OCI-LY7 (cell line): ENCODE measurements around the gene DCAF5. TPM values are rescaled to one million over a fixed set of nuclear protein-coding genes. Genes with fewer than 3 reads are reported as not detected.

Experiments used
- BruUV-seq: library from RNA; stranded (reverse); fragments of 400-500 nt; replicated peaks from 2 replicates; lab custom pipeline; 2021; lab: Mats Ljungman, UMichigan
- CTCF ChIA-PET: fragments of 300-600 bp; sonication (Branson Sonifier 250); formaldehyde crosslinking; loops from one replicate; lab custom pipeline; 2022; ENCODE audit warnings: antibody characterized with exemption; ENCODE audit not compliant: unreplicated experiment; lab: Charles Lee
- POLR2A ChIA-PET: fragments of 300-600 bp; sonication (Branson Sonifier 250); formaldehyde crosslinking; loops from one replicate; lab custom pipeline; 2022; ENCODE audit warnings: antibody characterized with exemption; lab: Charles Lee
- DNase-seq: peaks from one replicate; pipeline ENCODE4 v3.0.0-alpha.2; 2015; ENCODE audit warnings: low spot score
- H2AFZ ChIP-seq: fragments of 200-600 bp; sonication (generic), shearing (Covaris generic); 2 replicates; pipeline ENCODE4 v1.6.1; 2014; ENCODE audit warnings: mild to moderate bottlenecking, antibody characterized with exemption, low read length, moderate library complexity
- H3K27ac ChIP-seq: fragments of 200-600 bp; sonication (generic); 2 replicates; pipeline ENCODE4 v1.5.1; 2014; ENCODE audit warnings: mixed run types, low read depth, mild to moderate bottlenecking, moderate library complexity, low read length, inconsistent platforms; ENCODE audit not compliant: poor library complexity, severe bottlenecking
- H3K36me3 ChIP-seq: fragments of 200-600 bp; sonication (generic); 2 replicates; pipeline ENCODE4 v1.6.1; 2014; ENCODE audit warnings: mild to moderate bottlenecking, antibody characterized with exemption, low read length, moderate library complexity, mixed read lengths; ENCODE audit not compliant: insufficient read depth
- H3K4me1 ChIP-seq: fragments of 200-600 bp; sonication (generic); 2 replicates; pipeline ENCODE4 v1.5.1; 2014; ENCODE audit warnings: mild to moderate bottlenecking, low read length; ENCODE audit not compliant: insufficient read depth, poor library complexity, severe bottlenecking
- H3K4me2 ChIP-seq: fragments of 200-600 bp; sonication (generic); 2 replicates; pipeline ENCODE4 v1.6.1; 2014; ENCODE audit warnings: mild to moderate bottlenecking, low read length
- H3K4me3 ChIP-seq: fragments of 200-600 bp; sonication (generic); 2 replicates; pipeline ENCODE4 v1.5.1; 2014; ENCODE audit warnings: mild to moderate bottlenecking, low read depth, low read length; ENCODE audit not compliant: poor library complexity, severe bottlenecking
- H3K79me2 ChIP-seq: fragments of 200-600 bp; sonication (generic); 2 replicates; pipeline ENCODE4 v1.6.1; 2016; ENCODE audit warnings: low read depth, mild to moderate bottlenecking, low read length, moderate library complexity, mixed read lengths; ENCODE audit not compliant: insufficient read depth
- H3K9me2 ChIP-seq: fragments of 200-600 bp; sonication (generic); 2 replicates; pipeline ENCODE4 v1.6.1; 2016; ENCODE audit warnings: mild to moderate bottlenecking, low read length, mixed read lengths; ENCODE audit not compliant: insufficient read depth
- H3K9me3 ChIP-seq: fragments of 200-600 bp; sonication (generic); 2 replicates; pipeline ENCODE4 v1.6.1; 2014; ENCODE audit warnings: mild to moderate bottlenecking, mixed run types, low read length, mixed read lengths
- H4K20me1 ChIP-seq: fragments of 200-600 bp; sonication (generic); 2 replicates; pipeline ENCODE4 v1.6.1; 2014; ENCODE audit warnings: mild to moderate bottlenecking, antibody characterized with exemption, low read length, moderate library complexity, mixed read lengths; ENCODE audit not compliant: insufficient read depth
- CTCF ChIP-seq: fragments of 200-600 bp; sonication (generic); conservative IDR thresholded peaks from 2 replicates; pipeline ENCODE4 v1.5.1; 2014; ENCODE audit warnings: mild to moderate bottlenecking, antibody characterized with exemption, low read length, moderate library complexity, mixed read lengths
- EZH2phosphoT487 ChIP-seq: fragments of 200-600 bp; sonication (generic); IDR thresholded peaks from 2 replicates; pipeline ENCODE4 v1.6.1; 2018; ENCODE audit warnings: low read depth, borderline replicate concordance, mild to moderate bottlenecking, mixed run types, antibody characterized with exemption, low read length, moderate library complexity, mixed read lengths
- intact Hi-C: fragments of 100-400 bp; cut with micrococcal nuclease; formaldehyde crosslinking; loops from one replicate; pipeline ENCODE4 v1.10.0; 2022; ENCODE audit not compliant: unreplicated experiment
- total RNA-seq, 2 experiments: library from RNA; depleted of rRNA in 1 of 2; stranded (reverse); fragments of >200 nt in 1 of 2; shearing (Covaris generic) in 1 of 2; gene quantifications; 2 replicates each; pipeline ENCODE4 v1.2.3, GENCODE V29; 2014 to 2022

DCAF5 gene
- total RNA-seq, 2 experiments from 2014 or later: 23.1 to 46.0 TPM

- Histone ChIP-seq H4K20me1 (no peaks in the 10 kb centered on the region), H3K36me3 (peaks cover 41% of the 10 kb centered on the region), H3K4me3 (no peak overlapping the region), H3K4me1 (no peaks in the 10 kb centered on the region), H3K79me2 (no peaks in the 10 kb centered on the region), H2AFZ (no peak overlapping the region), H3K9me3 (no peaks in the 10 kb centered on the region), H3K4me2 (no peak overlapping the region), H3K9me2 (no peaks in the 10 kb centered on the region), H3K27ac (no peak overlapping the region)
- no peak for TF ChIP-seq EZH2phosphoT487
- TF ChIP-seq CTCF: no peak
- intact Hi-C loops: loop anchor here (5.0 kb wide), 1 partner anchor 181 kb away; no protein-coding TSS in a partner anchor
- DNase-seq: no peak
- CTCF ChIA-PET: no interaction called here
- no TSS peak for BruUV-seq
- POLR2A ChIA-PET: interaction anchor here (0.5 to 2.8 kb wide), 2 partner anchors 10 to 175 kb away, joined by 3 to 11 read pairs; no protein-coding TSS in a partner anchor
Observed at GRCh38 chr14:69092840-69093422, 60.0 kb downstream of the DCAF5 start.

GRCh38 chr14:69091695-69092094, 61.2 kb downstream of the DCAF5 start:
- H3K79me2 ChIP-seq: no peaks in the 10 kb centered on the region
- no peak overlapping the region for H3K27ac ChIP-seq
- no peak for TF ChIP-seq EZH2phosphoT487
- TF ChIP-seq CTCF: no peak
- no peak overlapping the region for H3K4me3 ChIP-seq
- H4K20me1 ChIP-seq: no peaks in the 10 kb centered on the region
- POLR2A ChIA-PET: no interaction called here
- no peak overlapping the region for H3K4me2 ChIP-seq
- H3K36me3 ChIP-seq: peaks cover 52% of the 10 kb centered on the region
- no TSS peak for BruUV-seq
- no peaks in the 10 kb centered on the region for H3K9me3 ChIP-seq
- CTCF ChIA-PET: no interaction called here
- intact Hi-C loops: loop anchor here (5.0 kb wide), 1 partner anchor 179 kb away; no protein-coding TSS in a partner anchor
- no peak for DNase-seq
- H3K9me2 ChIP-seq: no peaks in the 10 kb centered on the region
- no peak overlapping the region for H2AFZ ChIP-seq
- H3K4me1 ChIP-seq: no peaks in the 10 kb centered on the region

- TF ChIP-seq CTCF (no peak), EZH2phosphoT487 (no peak)
- no peak overlapping the region for H3K27ac ChIP-seq
- intact Hi-C loops: loop anchor here (5.0 kb wide), 1 partner anchor 179 kb away; no protein-coding TSS in a partner anchor
- peaks cover 58% of the 10 kb centered on the region for H3K36me3 ChIP-seq
- ChIA-PET POLR2A (no interaction called here), CTCF (no interaction called here)
- no peak overlapping the region for H2AFZ ChIP-seq
- no peaks in the 10 kb centered on the region for H3K4me1 ChIP-seq
- no peak overlapping the region for H3K4me2 ChIP-seq
- no peaks in the 10 kb centered on the region for H3K9me2 ChIP-seq
- H3K4me3 ChIP-seq: no peak overlapping the region
- no peaks in the 10 kb centered on the region for H4K20me1 ChIP-seq
- BruUV-seq: no TSS peak
- no peak for DNase-seq
- H3K9me3 ChIP-seq: no peaks in the 10 kb centered on the region
- no peaks in the 10 kb centered on the region for H3K79me2 ChIP-seq
Observed at GRCh38 chr14:69091006-69091405, 61.9 kb downstream of the DCAF5 start.
